ENCODE measurements around the gene MRPL43.

Gene MRPL43

DNA sequence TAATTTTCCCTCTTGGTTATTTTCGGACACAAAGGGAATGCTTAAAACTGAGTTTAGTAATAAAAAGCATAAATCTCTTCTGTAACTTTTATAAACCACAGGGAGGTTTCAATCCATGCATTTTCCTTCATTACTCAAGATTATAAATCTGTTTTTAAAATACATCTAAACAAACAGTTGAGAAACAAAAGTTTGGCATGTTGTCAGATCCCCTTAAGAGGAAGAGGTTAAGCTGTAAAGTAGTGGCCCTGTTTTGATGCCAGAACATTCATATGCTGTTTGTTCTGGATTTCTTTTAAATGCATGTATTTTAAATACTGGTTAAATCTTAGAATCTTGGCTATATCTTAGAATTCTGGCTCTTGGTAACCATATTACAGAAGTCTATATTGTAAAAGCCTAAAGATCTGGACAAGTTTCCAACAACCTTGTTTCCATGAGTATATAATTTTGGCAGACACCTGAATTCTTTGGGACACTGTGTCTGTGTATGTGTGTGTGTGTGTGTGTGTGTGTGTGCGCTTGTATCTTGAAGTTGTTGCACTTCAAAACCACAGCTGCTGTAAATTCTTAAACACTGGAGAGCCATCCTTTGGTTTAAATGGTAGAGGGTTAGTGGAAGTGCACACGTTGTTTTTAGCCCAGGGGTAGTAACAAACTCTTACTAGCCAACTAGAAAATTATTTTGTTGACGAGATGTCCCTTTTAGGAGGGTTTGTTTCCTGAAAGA, 24.8 kb downstream of the MRPL43 start:
- DNase-seq: no peak

DNA sequence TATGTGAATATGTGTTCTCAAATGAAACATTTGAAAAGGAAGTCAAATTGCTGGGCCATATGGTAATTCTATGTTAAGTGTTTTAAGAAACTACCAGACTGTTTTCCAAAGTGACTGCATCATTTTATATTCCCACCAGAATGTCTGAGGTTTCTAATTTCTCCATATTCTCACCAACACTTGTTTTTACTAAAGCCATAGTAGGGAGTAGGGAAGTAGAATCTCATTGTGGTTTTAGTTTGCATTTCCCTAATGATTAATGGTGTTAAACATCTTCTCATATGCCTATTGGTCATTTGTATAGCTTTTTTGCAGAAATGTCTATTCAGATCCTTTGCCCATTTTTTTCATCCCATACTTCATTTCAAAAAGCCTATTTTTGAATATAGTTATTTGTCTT, 27.0 kb downstream of the MRPL43 start:
- no peak for DNase-seq

DNA sequence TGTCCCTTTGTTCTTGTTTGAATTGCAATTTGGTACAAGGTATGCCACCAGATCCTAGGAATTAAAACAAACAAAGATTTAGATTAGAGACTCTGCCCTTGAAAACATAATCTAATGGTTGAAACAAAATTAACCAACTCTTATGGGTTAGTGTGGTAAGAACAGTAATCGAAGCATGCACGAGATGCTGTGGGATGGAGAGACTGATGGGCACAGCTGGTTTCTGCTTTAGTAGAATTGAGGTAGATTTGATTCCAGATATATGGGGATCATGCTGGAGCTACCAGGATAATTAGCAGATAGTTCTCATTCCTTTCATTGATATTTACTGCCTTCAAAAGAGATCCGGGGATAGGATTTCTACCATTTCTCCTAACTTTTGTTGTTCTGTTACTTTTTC, 38.4 kb downstream of the MRPL43 start:
- no peak for DNase-seq

DNA sequence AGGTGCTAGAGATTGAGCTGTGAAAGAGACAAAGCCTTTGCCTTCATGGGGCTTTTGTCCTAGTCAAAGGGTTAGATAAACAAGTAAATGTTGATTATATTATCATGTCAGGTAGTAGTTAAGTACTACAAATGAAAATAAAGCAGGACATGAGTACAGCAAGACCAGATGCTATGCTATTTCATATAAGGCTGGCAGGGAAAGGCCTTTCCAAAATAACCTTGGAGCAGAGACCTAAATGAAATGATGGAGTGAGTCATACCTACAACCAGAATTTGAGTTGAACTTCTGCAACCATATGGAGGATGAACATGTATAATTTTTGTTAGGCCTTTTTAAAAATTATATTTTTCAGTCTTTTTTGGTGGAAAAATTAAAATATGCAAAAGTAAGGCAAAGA, 41.5 kb downstream of the MRPL43 start:
- no peak for DNase-seq

DNA sequence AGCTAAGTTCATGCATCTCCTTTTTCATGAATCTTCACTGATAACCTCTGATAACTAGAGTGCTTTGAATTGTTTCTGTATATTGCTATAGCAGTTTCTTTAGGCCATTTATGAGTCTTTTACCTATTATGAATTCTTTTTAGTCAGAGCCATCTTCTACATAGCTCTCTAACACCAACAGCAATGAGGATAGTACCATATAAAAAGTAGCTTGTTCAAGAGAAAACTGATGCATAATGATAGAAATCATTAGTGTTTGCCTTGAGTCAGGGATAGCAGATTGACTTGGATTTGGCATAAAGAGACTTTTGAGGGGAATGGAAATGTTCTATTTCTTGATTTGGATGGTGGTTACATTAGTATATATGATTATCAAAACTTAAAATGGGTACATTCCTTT, 43.8 kb downstream of the MRPL43 start:
- DNase-seq: no peak

DNA sequence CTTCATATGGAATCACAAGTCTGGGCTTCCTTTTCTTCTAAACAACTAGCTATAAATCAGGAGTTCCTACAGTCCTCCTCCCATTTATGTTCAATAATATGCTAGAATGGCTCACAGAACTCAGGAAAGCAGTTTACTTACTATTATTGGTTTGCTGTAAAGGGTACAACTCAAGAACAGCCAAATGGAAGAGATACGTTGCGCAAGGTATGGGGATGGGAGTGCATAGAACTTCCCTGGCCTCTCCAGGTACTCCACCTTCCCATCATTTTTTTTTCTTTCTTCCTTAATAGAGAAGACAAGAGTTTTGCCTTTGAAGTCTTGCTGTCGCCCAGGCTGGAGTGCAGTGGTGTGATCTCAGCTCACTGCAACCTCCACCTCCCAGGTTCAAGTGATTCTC, 45.1 kb downstream of the MRPL43 start:
- no peak for DNase-seq

DNA sequence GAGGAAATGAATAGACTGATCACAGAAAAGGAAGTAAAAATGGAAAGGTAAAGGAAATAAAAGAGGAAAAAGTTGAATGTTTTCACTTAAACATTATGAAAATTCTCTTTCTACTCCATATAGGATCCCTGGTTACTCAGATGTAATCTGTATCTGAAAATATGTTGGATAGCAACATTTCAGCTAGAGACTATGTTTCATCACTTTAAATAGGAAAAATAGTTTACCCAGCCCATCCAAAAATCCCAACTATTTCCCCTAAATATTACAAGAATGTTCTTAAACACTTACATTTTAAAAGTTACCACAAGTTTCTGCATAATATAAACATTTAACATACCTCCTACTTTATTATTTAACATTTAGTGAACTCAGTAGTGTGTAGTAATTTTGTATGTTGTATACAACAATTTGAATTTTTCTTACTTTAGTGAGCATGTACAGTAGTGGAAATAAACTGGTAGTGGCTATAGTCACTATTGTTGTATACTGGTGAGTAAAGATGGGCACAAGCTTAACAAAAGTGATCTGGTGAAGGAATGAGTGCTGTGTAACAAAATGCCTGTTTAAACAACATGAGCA, 47.4 kb downstream of the MRPL43 start:
- DNase-seq: no peak

Data from NCI-H226 (cell line).